Smooth muscle cell (in vitro differentiated cells): ENCODE results near the gene EPB41L4B. TPM values are rescaled to one million over a fixed set of nuclear protein-coding genes. Genes with fewer than 3 reads are reported as not detected.

ENCODE experiments used
- DNase-seq: peaks from one replicate; lab custom pipeline; 2025; ENCODE audit not compliant: unreplicated experiment; lab: John Stamatoyannopoulos, UW
- H2AFZ ChIP-seq: fragments of 200-600 bp; sonication (generic); 2 replicates; pipeline ENCODE4 v1.6.0; 2016; ENCODE audit warnings: antibody characterized with exemption, low read depth, mild to moderate bottlenecking
- H3F3A ChIP-seq: fragments of 200-600 bp; sonication (generic); 2 replicates; pipeline ENCODE4 v1.6.0; 2017; ENCODE audit warnings: antibody characterized with exemption, low read depth
- H3K27ac ChIP-seq: fragments of 200-600 bp; sonication (generic); 2 replicates; pipeline ENCODE4 v1.5.1; 2016; ENCODE audit warnings: low read depth, mild to moderate bottlenecking
- H3K27me3 ChIP-seq: fragments of 200-600 bp; sonication (generic); 2 replicates; pipeline ENCODE4 v1.6.1; 2016; ENCODE audit warnings: low read depth, mild to moderate bottlenecking
- H3K36me3 ChIP-seq: fragments of 200-600 bp; sonication (generic); 2 replicates; pipeline ENCODE4 v1.5.1; 2016; ENCODE audit warnings: low read depth
- H3K4me1 ChIP-seq: fragments of 200-600 bp; sonication (generic); 2 replicates; pipeline ENCODE4 v1.5.1; 2016; ENCODE audit warnings: low read depth
- H3K4me2 ChIP-seq: fragments of 200-600 bp; sonication (generic); 2 replicates; pipeline ENCODE4 v1.6.0; 2016; ENCODE audit warnings: mild to moderate bottlenecking
- H3K4me3 ChIP-seq: fragments of 200-600 bp; sonication (generic); 2 replicates; pipeline ENCODE4 v1.5.1; 2016; ENCODE audit warnings: mild to moderate bottlenecking
- H3K79me2 ChIP-seq: fragments of 200-600 bp; sonication (generic); 2 replicates; pipeline ENCODE4 v1.6.0; 2016; ENCODE audit warnings: low read depth, mild to moderate bottlenecking
- H3K9ac ChIP-seq: fragments of 200-600 bp; sonication (generic); 2 replicates; pipeline ENCODE4 v1.6.0; 2016; ENCODE audit warnings: low read depth
- H3K9me3 ChIP-seq: fragments of 200-600 bp; sonication (generic); replicated peaks from 2 replicates; pipeline ENCODE4 v1.5.1; 2016; ENCODE audit warnings: low read depth
- H4K20me1 ChIP-seq: fragments of 200-600 bp; sonication (generic); 2 replicates; pipeline ENCODE4 v1.6.0; 2016; ENCODE audit warnings: low read depth
- CTCF ChIP-seq: fragments of 200-600 bp; sonication (generic); IDR thresholded peaks from 2 replicates; pipeline ENCODE4 v1.5.1; 2017; ENCODE audit warnings: borderline replicate concordance, mild to moderate bottlenecking, antibody characterized with exemption; ENCODE audit not compliant: insufficient read depth, poor library complexity, severe bottlenecking
- WGBS: methylation state at CpG from one replicate; pipeline ENCODE4 v1.1.7; 2016; ENCODE audit warnings: low lambda C conversion rate; 5-methylcytosine and 5-hydroxymethylcytosine counted together
- polyA plus RNA-seq: library from polyadenylated mRNA; unstranded; fragments of >200 nt; fragmentation: Nextera tagmentation; extraction: Ambion mirVana; gene quantifications from 2 replicates; pipeline ENCODE4 v1.2.1, GENCODE V29; 2016
- total RNA-seq: library from RNA; depleted of rRNA; stranded (reverse); fragments of >200 nt; gene quantifications from 2 replicates; pipeline ENCODE4 v1.2.3, GENCODE V29; 2014

The EPB41L4B gene
- total and polyA plus RNA-seq, 2 experiments from 2014 or later = 0.74 to 2.5 TPM

- H3K4me1 ChIP-seq = no peaks in the 10 kb centered on the region
- no peak overlapping the region for H3K27ac ChIP-seq
- no peak overlapping the region for H3K9ac ChIP-seq
- H3K36me3 ChIP-seq = no peaks in the 10 kb centered on the region
- no peaks in the 10 kb centered on the region for H3K9me3 ChIP-seq
- WGBS = 90% methylated on average over 9 of the region's 9 CpGs
- H3F3A ChIP-seq = no peaks in the 10 kb centered on the region
- no peaks in the 10 kb centered on the region for H3K27me3 ChIP-seq
- no peaks in the 10 kb centered on the region for H4K20me1 ChIP-seq
- H3K79me2 ChIP-seq = no peaks in the 10 kb centered on the region
- DNase-seq = no peak
- H2AFZ ChIP-seq = no peak overlapping the region
- TF ChIP-seq CTCF = no peak
- no peak overlapping the region for H3K4me3 ChIP-seq
- H3K4me2 ChIP-seq = no peak overlapping the region
These were observed 133.9 kb downstream of the EPB41L4B start for GRCh38 chr9:109186857-109187520.

DNA sequence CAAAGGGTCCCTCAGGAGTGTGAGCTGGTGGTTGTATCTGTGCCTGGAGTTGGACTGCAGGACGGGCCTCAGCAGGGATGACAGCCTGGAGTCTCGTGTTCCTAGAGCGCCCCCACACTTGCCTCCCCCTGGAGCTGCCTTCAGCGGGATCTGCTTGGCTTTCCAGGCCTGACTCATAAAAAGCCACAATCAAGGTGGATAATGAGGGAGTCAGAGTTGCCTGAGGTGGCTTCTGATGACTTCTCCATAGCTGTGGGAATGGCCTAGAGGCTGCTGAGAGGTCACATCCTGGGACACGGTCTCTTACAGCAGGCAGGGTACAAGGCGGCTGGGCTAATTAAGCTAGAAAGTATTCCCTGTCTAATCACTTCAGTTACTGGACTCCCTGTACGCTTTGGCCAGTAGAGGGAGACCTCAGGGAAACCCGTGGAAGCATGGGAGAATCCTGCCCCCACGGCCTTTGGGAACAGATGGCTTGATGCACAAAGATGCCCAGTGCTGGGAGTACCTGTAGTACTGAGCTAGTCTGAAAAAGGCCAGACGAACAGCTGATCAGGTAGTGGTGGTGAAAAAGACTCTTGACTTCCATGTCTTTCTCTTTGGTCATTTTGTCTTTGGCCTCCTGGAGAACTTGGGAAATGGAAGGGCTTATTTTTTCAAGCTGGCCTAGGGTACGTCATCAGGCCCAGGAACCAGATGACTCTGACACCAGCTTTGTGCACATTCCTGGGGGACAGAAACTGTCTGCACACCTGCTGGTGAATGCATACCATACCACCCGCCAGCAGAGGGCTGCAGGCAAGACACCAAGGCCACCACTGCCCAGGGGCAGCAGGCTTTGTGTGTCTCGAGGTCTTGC is 137.7 kb downstream of the EPB41L4B start:
- H3K36me3 ChIP-seq = no peaks in the 10 kb centered on the region
- no peak overlapping the region for H3K4me2 ChIP-seq
- DNase-seq = no peak
- no peak overlapping the region for H3K9ac ChIP-seq
- peak; percentile 41 for TF ChIP-seq CTCF
- no peak overlapping the region for H3K27ac ChIP-seq
- 58% methylated on average over 13 of the region's 13 CpGs for WGBS
- no peaks in the 10 kb centered on the region for H3F3A ChIP-seq
- H3K9me3 ChIP-seq = no peaks in the 10 kb centered on the region
- no peaks in the 10 kb centered on the region for H3K79me2 ChIP-seq
- H4K20me1 ChIP-seq = no peaks in the 10 kb centered on the region
- H3K27me3 ChIP-seq = peaks cover 6% of the 10 kb centered on the region
- no peak overlapping the region for H3K4me3 ChIP-seq
- no peaks in the 10 kb centered on the region for H3K4me1 ChIP-seq
- no peak overlapping the region for H2AFZ ChIP-seq

- DNase-seq = no peak
- H3K9ac ChIP-seq = no peak overlapping the region
- H3K4me1 ChIP-seq = no peaks in the 10 kb centered on the region
- H3K36me3 ChIP-seq = no peaks in the 10 kb centered on the region
- H2AFZ ChIP-seq = no peak overlapping the region
- no peaks in the 10 kb centered on the region for H3K9me3 ChIP-seq
- H3K79me2 ChIP-seq = no peaks in the 10 kb centered on the region
- H3K27me3 ChIP-seq = peaks cover 6% of the 10 kb centered on the region
- TF ChIP-seq CTCF = no peak
- H3K27ac ChIP-seq = no peak overlapping the region
- H3K4me3 ChIP-seq = no peak overlapping the region
- H3F3A ChIP-seq = no peaks in the 10 kb centered on the region
- 90% methylated on average over 9 of the region's 9 CpGs for whole genome bisulfite sequencing
- H4K20me1 ChIP-seq = no peaks in the 10 kb centered on the region
- H3K4me2 ChIP-seq = no peak overlapping the region
These were observed 138.3 kb downstream of the EPB41L4B start for GRCh38 chr9:109182550-109182939.
